HG03064 (cell line): ENCODE data around the gene HPCAL1.
"Not testable (repeated sequence)": the region's sequence is repeated elsewhere in the genome, so short reads cannot be mapped to it uniquely, and the experiment has no call there.

ENCODE experiments used
- ATAC-seq: cut with Tn5 transposase; IDR thresholded peaks from one replicate; pipeline ENCODE4 v1.9.1; 2021; ENCODE audit warnings: low read depth; ENCODE audit not compliant: unreplicated experiment

The HPCAL1 gene

GRCh38 chr2:10283106-10284062 is 19.3 kb upstream of the HPCAL1 start:
- ATAC-seq, result no peak

GRCh38 chr2:10284108-10284870 is 18.4 kb upstream of the HPCAL1 start:
- no peak for ATAC-seq

GRCh38 chr2:10285191-10285555 is 17.5 kb upstream of the HPCAL1 start:
- ATAC-seq, result no peak

GRCh38 chr2:10285556-10286198 is 17.0 kb upstream of the HPCAL1 start:
- ATAC-seq, result no peak

- no peak for ATAC-seq
These were observed 16.3 kb upstream of the HPCAL1 start for GRCh38 chr2:10286216-10287037.

- ATAC-seq, result no peak
These were observed 14.9 kb upstream of the HPCAL1 start for GRCh38 chr2:10287761-10288160.

GRCh38 chr2:10288606-10289005 is 14.1 kb upstream of the HPCAL1 start:
- no peak for ATAC-seq

- ATAC-seq, result no peak
These were observed 13.4 kb upstream of the HPCAL1 start for GRCh38 chr2:10289352-10289751.

GRCh38 chr2:10289891-10290290 is 12.8 kb upstream of the HPCAL1 start:
- no peak for ATAC-seq

GRCh38 chr2:10291376-10291775 is 11.3 kb upstream of the HPCAL1 start:
- ATAC-seq, result not testable (repeated sequence)

GRCh38 chr2:10292033-10292432 is 10.7 kb upstream of the HPCAL1 start:
- no peak for ATAC-seq

- ATAC-seq, result no peak
These were observed 9.1 kb upstream of the HPCAL1 start for GRCh38 chr2:10293603-10294002.

GRCh38 chr2:10294077-10294476 is 8.6 kb upstream of the HPCAL1 start:
- no peak for ATAC-seq

GRCh38 chr2:10295649-10296048 is 7.1 kb upstream of the HPCAL1 start:
- not testable (repeated sequence) for ATAC-seq

GRCh38 chr2:10296142-10296541 is 6.6 kb upstream of the HPCAL1 start:
- ATAC-seq, result no peak

GRCh38 chr2:10297191-10297830 is 5.4 kb upstream of the HPCAL1 start:
- no peak for ATAC-seq

GRCh38 chr2:10297959-10298531 is 4.7 kb upstream of the HPCAL1 start:
- ATAC-seq, result no peak

- not testable (repeated sequence) for ATAC-seq
These were observed 3.9 kb upstream of the HPCAL1 start for GRCh38 chr2:10298777-10299176.

- ATAC-seq, result no peak
These were observed 2.3 kb upstream of the HPCAL1 start for GRCh38 chr2:10300328-10300920.
